SHP77 treated with DMSO at 0.1 percent for 48 hours (cell line): ENCODE results near the gene RNF187.

Experiments used
- DNase-seq: peaks from one replicate; lab custom pipeline; 2025; lab: John Stamatoyannopoulos, UW

RNF187 gene

GRCh38 chr1:228544021-228544850, 57.1 kb downstream of the RNF187 start:
- DNase-seq: no peak

- no peak for DNase-seq
Measured at GRCh38 chr1:228544921-228545591, 57.9 kb downstream of the RNF187 start.
